HG03571 (cell line): Measurements from ENCODE around the gene ATP1A2.

ENCODE experiments used
- ATAC-seq: cut with Tn5 transposase; IDR thresholded peaks from one replicate; pipeline ENCODE4 v1.9.1; 2021; ENCODE audit not compliant: unreplicated experiment

The ATP1A2 gene

GRCh38 chr1:160168609-160169369 is 53.2 kb downstream of the ATP1A2 start:
- no peak for ATAC-seq

DNA sequence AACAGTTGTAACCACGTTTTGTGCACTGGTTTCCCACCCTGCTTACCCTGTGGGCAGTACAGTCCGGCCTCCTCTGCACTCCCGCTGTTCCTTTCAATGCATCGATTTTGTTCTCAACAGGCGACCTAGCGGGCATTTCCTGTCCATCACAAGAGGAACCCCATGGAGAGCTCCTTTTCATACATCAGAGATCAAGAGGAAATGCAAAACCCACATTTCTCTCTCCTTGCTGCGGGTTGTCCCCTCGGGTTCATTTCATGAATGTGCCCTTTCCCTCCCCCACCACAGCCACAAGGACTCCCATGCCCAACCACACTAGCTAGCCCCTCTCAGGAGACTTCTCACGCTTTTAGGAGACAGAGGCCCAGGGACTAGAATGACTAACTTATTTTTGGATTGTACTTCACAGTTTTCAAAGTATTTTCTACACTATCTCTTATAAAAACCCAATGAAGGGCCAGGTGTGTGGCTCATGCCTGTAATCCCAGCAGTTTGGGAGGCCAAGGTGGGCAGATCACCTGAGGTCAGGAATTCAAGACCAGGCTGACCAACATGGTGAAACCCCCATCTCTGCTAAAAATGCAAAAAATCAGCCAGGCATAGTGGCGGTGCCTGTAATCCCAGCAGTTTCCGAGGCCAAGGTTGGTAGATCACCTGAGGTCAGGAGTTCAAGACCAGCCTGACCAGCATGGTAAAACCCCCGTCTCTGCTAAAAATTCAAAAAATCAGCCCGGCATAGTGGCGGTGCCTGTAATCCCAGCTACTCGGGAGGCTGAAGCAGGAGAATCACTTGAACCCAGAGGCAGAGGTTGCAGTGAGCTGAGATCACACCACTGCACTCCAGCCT is 54.2 kb downstream of the ATP1A2 start:
- peak; percentile 69 for ATAC-seq

- ATAC-seq, result no peak
Measured at GRCh38 chr1:160171354-160171753, 55.8 kb downstream of the ATP1A2 start.

GRCh38 chr1:160171980-160172379 is 56.4 kb downstream of the ATP1A2 start:
- ATAC-seq, result no peak

DNA sequence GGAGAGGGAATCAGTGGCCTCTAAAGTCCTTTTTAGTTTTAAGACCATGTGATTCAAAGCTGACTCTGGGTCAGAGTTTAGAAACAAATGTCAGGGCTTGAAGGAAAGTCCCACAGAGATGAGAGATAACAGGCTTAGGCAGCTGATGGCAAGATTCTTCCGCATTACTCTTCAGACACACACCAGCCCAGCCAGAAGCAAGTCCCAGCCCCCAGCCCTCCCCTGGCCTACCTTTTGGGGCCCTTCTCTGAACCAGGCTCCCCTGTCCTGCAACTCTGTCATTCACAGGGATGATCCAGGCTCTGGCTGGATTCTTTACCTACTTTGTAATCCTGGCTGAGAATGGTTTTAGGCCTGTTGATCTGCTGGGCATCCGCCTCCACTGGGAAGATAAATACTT is 61.7 kb downstream of the ATP1A2 start:
- no peak for ATAC-seq

DNA sequence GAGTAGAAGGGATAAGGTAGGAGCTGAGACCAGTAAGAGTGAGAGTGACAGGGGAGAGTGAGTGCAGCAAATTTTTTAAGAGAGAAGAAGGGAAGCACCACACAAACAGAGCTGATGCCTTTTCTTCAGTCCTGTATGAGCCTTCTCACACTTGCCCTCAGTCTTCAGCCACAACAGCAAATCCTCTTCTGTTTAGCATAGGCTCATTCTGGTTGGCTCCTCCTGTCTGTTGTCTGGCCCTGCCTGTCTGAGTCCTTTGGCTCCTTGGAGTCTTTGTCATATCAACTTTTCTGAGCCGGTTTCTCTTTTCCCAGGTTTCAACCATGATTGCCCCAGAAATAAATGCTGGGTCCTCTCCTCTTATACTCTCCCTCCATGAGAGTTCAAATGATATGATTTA is 62.1 kb downstream of the ATP1A2 start:
- no peak for ATAC-seq

DNA sequence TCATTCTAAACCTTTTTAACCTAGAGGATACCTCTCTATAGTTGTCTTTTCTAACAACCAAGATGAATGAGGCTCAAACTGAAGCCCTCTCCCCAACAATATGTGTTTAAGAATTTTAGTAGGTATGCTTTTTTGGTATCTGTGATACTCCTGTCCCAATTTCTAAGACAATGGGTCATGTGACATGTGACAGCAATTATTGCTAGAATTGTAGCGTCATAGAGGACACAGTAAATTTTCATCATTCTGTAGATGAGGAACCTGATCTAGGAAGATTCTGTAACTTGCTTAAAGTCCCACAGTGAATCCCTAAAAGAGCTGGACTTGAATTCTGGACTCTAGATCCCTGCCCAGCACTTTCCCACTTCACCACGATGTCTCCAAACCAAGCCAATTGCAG is 63.2 kb downstream of the ATP1A2 start:
- ATAC-seq, result no peak

- ATAC-seq, result no peak
Measured at GRCh38 chr1:160179336-160179735, 63.8 kb downstream of the ATP1A2 start.

DNA sequence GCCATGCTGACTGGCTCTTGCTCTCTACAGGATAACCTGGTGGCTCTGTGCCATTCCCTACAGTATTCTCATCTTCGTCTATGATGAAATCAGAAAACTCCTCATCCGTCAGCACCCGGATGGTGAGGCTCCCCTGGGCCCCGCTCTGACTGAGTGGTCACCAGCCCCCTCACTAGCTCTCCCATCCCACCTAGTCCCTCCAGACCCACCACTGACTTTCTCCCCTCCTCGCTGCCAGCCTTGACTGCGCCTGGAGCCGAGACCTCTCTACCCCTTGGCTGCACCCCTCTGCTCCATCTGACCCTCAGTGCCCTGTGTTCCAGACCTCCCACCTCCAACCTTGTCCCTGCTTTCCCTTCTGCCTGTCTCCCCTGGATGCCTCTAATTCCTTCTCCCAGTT is 70.7 kb downstream of the ATP1A2 start:
- no peak for ATAC-seq

- ATAC-seq, result no peak
Measured at GRCh38 chr1:160186729-160187128, 71.2 kb downstream of the ATP1A2 start.

DNA sequence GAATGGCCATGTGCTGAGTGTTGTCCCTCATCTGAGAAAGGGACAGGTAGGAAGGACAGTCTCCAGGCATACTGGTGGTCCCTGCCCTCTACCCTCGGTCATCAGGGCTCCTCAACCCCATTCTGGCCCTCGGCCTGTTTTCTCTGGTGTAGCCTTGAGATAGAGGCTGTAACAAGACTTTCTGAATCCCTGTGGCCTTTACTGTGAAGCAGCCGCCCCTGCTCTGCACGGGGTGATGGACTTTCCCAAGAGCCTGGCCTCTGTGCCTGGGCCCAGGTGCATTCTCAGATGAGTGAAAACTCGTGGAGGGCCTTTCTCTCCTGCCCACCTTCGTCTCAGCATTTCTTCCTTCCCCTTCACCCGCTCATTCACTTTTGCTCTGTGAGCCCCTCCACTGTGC is 71.8 kb downstream of the ATP1A2 start:
- ATAC-seq, result no peak

DNA sequence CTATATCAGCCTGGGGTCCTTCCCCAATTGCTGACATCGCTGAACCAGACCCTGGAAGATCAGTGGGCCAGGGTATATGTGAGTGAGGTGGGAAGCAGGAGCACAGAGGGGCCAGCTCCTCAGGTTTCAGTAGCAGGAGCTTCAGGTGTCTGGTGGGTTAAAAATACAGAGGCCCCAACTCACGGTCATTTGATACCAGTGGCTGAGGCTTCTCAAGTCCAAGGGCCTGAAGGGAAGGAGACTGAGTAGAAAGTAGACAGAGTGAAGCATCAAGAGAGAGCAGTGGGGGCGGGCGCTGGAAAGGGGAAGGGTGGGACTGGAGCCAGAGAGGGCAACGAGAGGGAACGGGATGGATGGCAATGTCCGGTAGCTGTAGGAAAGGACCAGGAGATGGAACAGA is 72.8 kb downstream of the ATP1A2 start:
- no peak for ATAC-seq

DNA sequence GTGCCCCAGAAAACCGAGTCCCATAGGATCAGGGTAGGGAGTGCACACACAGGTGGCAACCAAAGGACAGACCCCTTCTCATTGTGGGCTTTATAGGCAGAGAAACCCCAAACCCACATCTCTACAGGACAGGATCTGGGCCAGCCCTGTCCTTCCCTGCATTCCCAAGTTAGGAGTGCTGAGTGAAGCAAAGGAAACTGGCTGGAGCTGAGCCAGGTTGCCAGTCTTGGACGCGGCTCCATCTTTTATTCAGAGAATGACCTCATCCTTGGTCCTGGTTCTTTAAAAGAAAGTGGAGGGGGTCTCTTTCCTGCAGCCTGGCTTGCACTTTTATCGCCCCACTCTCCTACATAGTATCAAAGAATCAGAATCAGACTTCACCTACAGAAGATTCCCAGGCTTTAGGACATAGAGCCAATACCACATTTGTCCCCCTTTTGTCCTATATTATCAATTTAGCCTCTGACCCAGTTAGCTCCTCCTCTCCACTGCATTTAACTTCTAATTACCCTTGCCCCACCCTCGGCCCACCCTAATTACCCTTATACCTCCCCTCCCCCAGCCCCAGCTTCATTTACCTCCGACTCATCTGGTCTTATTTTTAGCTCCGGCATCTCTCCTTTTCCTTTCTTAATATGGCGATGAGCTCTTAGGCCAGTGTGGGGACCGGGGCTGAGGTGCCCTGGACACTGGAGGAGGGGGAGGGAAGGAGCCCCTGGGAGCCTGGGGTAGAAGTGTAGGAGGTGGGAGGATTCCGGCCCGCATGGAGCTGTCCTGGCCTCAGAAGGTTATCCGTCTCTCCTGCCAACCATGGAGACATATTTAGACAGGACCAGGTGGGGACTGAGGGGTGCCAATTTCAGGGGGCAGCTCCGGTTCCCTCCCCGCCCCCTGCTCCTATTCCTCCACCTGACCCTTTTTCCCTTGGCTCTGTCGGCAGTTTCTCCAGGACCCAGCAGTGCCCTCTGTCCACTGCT is 74.4 kb downstream of the ATP1A2 start, which contains the start of gene CASQ1:
Gene CASQ1 (plus strand): TSS at position 927 of the 977 bp plus-strand sequence. CDS start 177 bp downstream, outside the sequence.
- no peak for ATAC-seq

DNA sequence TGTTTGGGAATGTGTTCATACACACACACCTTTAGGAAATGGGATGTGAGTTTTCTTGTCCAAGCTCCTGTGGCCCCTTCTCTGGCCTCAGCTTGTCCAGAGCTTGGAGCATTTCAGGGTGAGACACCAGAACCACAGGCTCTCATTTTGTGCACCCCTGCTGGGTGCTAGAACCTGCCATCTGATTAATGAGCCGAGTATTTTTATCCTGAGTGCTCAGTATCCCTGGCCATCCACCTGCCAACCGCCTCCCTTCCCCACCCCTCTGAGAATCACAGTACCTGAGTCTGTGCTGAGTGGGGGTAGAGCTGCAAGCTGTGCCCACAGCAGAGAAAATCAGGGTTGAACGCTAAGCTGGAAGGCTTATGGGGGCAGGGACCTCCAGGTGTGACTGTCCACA is 76.2 kb downstream of the ATP1A2 start:
- no peak for ATAC-seq

GRCh38 chr1:160192234-160192633 is 76.7 kb downstream of the ATP1A2 start:
- ATAC-seq, result no peak
